HepG2 (cell line): ENCODE results near the gene ROMO1. TPM values are rescaled to one million over a fixed set of nuclear protein-coding genes. Genes with fewer than 3 reads are reported as not detected.

Experiments
- CHD4 ChIP-seq: fragments of 200-600 bp; sonication (generic); IDR thresholded peaks from 2 replicates; pipeline ENCODE4 v1.7.0; 2017; ENCODE audit warnings: mild to moderate bottlenecking, low read length, borderline replicate concordance
- DNMT3B ChIP-seq: conservative IDR thresholded peaks from 2 replicates; pipeline ENCODE4 v1.6.1; 2016; ENCODE audit warnings: missing biosample characterization, control low read depth
- EHMT2 ChIP-seq: fragments of 200-600 bp; sonication (generic); IDR thresholded peaks from 2 replicates; pipeline ENCODE4 v1.7.0; 2017; ENCODE audit warnings: antibody characterized with exemption, low read depth, low read length, borderline replicate concordance
- ELF1 ChIP-seq: sonication (generic); formaldehyde crosslinking; IDR thresholded peaks from 2 replicates; pipeline ENCODE4 v1.4.0; 2020; ENCODE audit warnings: missing genetic modification reagents
- FOXO1 ChIP-seq: sonication (generic); formaldehyde crosslinking; IDR thresholded peaks from 2 replicates; pipeline ENCODE4 v1.4.0; 2020; ENCODE audit warnings: missing genetic modification reagents
- HNF4G ChIP-seq, 2 experiments: sonication (generic) in 1 of 2; formaldehyde crosslinking in 1 of 2; IDR thresholded peaks; 2 replicates each; pipeline versions ENCODE4 v1.4.0 to v1.6.1; 2011 to 2020; ENCODE audit warnings: borderline replicate concordance in 2 of 2, low read depth in 2 of 2, mild to moderate bottlenecking in 2 of 2, low read length in 1 of 2, missing genetic modification reagents in 1 of 2, moderate library complexity in 1 of 2
- HNRNPL ChIP-seq: fragments of 200-400 bp; formaldehyde crosslinking; IDR thresholded peaks from 2 replicates; pipeline ENCODE4 v1.6.1; 2017; ENCODE audit warnings: mild to moderate bottlenecking, low read depth, low read length
- MXI1 ChIP-seq: IDR thresholded peaks from 3 replicates; pipeline ENCODE4 v1.6.1; 2012; ENCODE audit warnings: low read depth, low read length, inconsistent platforms, borderline replicate concordance
- NAIF1 ChIP-seq: sonication (generic); formaldehyde crosslinking; IDR thresholded peaks from 2 replicates; pipeline ENCODE4 v1.5.0; 2020; ENCODE audit warnings: mild to moderate bottlenecking, missing genetic modification reagents, borderline replicate concordance
- PHF5A ChIP-seq: IDR thresholded peaks from one replicate; pipeline ENCODE4 v1.6.1; 2018; ENCODE audit warnings: low read depth, missing genetic modification reagents; ENCODE audit not compliant: unreplicated experiment
- POLR2A ChIP-seq, 2 experiments: IDR thresholded peaks; 2 replicates each; pipeline ENCODE4 v1.6.1; 2011; ENCODE audit warnings: low read depth in 2 of 2, low read length in 2 of 2, mild to moderate bottlenecking in 1 of 2, moderate library complexity in 1 of 2; ENCODE audit not compliant: insufficient read depth in 1 of 2
- POLR2AphosphoS2 ChIP-seq: IDR thresholded peaks from 2 replicates; pipeline ENCODE4 v1.6.1; 2011; ENCODE audit warnings: low read depth, low read length, improper control_type of control experiment
- POLR2AphosphoS5 ChIP-seq: IDR thresholded peaks from 2 replicates; pipeline ENCODE4 v1.6.1; 2012; ENCODE audit warnings: low read depth, low read length
- RAD21 ChIP-seq: fragments of 450-650 bp; formaldehyde crosslinking; IDR thresholded peaks from 2 replicates; pipeline ENCODE4 v1.5.0; 2020; ENCODE audit warnings: mild to moderate bottlenecking
- RELA ChIP-seq: sonication (generic); formaldehyde crosslinking; IDR thresholded peaks from 2 replicates; pipeline ENCODE4 v1.4.0; 2020; ENCODE audit warnings: missing genetic modification reagents
- SMARCC2 ChIP-seq: fragments of 450-650 bp; IDR thresholded peaks from 2 replicates; pipeline ENCODE4 v1.6.1; 2017; ENCODE audit warnings: antibody characterized with exemption, mild to moderate bottlenecking
- SMYD3 ChIP-seq: sonication (generic); formaldehyde crosslinking; IDR thresholded peaks from 2 replicates; pipeline ENCODE4 v1.8.1; 2023; ENCODE audit warnings: mild to moderate bottlenecking, missing genetic modification reagents
- SOX13 ChIP-seq, 3 experiments: fragments of 450-650 bp in 1 of 3; sonication (generic) in 1 of 3; formaldehyde crosslinking in 1 of 3; IDR thresholded peaks in 2 of 3; conservative IDR thresholded peaks in 1 of 3; 2 replicates each; pipeline versions ENCODE4 v1.5.0 to v1.6.1; 2016 to 2020; ENCODE audit warnings: antibody characterized with exemption in 1 of 3, mild to moderate bottlenecking in 1 of 3, missing compliant biosample characterization in 1 of 3, missing genetic modification reagents in 1 of 3, moderate library complexity in 1 of 3
- SUZ12 ChIP-seq: fragments of 150-350 bp; IDR thresholded peaks from 2 replicates; pipeline ENCODE4 v1.6.1; 2014; ENCODE audit warnings: low read depth, low read length
- TAF1 ChIP-seq: sonication (generic); formaldehyde crosslinking; IDR thresholded peaks from 2 replicates; pipeline ENCODE4 v1.4.0; 2020; ENCODE audit warnings: missing genetic modification reagents
- ZFP36L1 ChIP-seq: sonication (generic); formaldehyde crosslinking; IDR thresholded peaks from 2 replicates; pipeline ENCODE4 v1.8.0; 2022; ENCODE audit warnings: mild to moderate bottlenecking, missing genetic modification reagents, moderate library complexity
- ZNF510 ChIP-seq: sonication (generic); formaldehyde crosslinking; IDR thresholded peaks from 2 replicates; pipeline ENCODE4 v1.4.0; 2020; ENCODE audit warnings: low read depth, mild to moderate bottlenecking, missing genetic modification reagents
- ZNF672 ChIP-seq: sonication (generic); formaldehyde crosslinking; IDR thresholded peaks from 2 replicates; pipeline ENCODE4 v1.8.1; 2022; ENCODE audit warnings: missing genetic modification reagents
- ZSCAN20 ChIP-seq: sonication (generic); formaldehyde crosslinking; IDR thresholded peaks from 2 replicates; pipeline ENCODE4 v1.4.0; 2020; ENCODE audit warnings: missing genetic modification reagents, mild to moderate bottlenecking, borderline replicate concordance
- polyA plus RNA-seq, 8 experiments: library from polyadenylated mRNA; depleted of rRNA in 3 of 8; stranded (reverse) in 7 of 8; unstranded in 1 of 8; fragments of >200 nt; fragmentation: Illumina TruSeq in 4 of 8; extraction: Trizol in 4 of 8; gene quantifications; 2 replicates each; pipeline versions ENCODE4 v1.2.1 to v1.2.3, GENCODE V29; 2011 to 2016; ENCODE audit warnings: low read depth in 4 of 8, missing spikeins in 1 of 8, mixed read lengths in 1 of 8; ENCODE audit not compliant: insufficient read depth in 1 of 8
- total RNA-seq, 5 experiments: library from RNA; depleted of rRNA; stranded (reverse); fragments of >200 nt; fragmentation: Illumina TruSeq; extraction: Trizol; gene quantifications; 2 replicates each; pipeline ENCODE4 v1.2.3, GENCODE V29; 2016; ENCODE audit warnings: low read depth in 1 of 5
- TF ChIP-seq, protein P1 (sequence below): sonication (generic); formaldehyde crosslinking; IDR thresholded peaks from 2 replicates; pipeline ENCODE4 v1.8.0; 2022; ENCODE audit warnings: mild to moderate bottlenecking, missing genetic modification reagents, moderate library complexity
- TF ChIP-seq, protein P2 (sequence below): sonication (generic); formaldehyde crosslinking; conservative IDR thresholded peaks from 2 replicates; pipeline ENCODE4 v1.8.1; 2023; ENCODE audit warnings: missing genetic modification reagents
- TF ChIP-seq, protein P3 (sequence below): sonication (generic); formaldehyde crosslinking; IDR thresholded peaks from 2 replicates; pipeline ENCODE4 v1.5.0; 2020; ENCODE audit warnings: missing genetic modification reagents

Gene ROMO1
- total and polyA plus RNA-seq, 2 of the 13 experiments (the other 11 are each of a cell fraction or from before 2014, with no cell fraction given) = 636 to 755 TPM

DNA sequence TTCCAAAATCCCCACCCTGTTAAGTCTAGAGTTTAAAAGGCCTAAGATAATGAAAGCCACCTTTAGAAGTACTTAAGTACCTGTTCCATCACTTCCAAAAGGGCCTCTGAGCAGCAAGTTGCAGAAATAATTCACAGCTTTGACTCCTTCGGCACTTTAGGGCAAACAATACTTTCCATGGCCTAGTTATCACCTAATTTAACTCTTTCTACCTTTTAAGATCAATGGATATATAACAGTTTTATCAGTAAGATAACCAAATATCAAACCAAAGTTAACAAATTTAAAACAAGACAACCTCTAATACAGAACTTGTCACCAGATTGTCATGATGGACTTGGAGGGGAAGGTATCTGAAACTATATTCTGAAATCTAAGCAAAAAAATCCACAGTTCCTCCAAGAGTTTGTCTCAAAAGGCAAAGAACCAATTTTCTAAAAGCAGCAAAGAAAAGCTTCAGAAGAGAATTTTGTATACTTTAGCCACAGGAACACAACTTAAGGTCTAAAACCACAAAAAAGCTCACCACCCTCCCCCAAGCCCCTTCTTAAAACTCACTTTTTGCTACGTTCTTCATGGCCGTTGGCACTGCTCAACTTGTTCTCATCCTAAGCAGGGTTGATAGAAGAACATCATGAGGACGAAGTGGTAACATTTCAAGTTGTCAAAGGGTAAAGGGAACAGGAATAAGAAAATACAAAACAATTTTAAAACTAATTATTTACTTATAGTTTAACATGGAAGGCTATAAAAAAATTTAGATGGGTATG lies 39.4 kb downstream of the ROMO1 start (continued):
- TF ChIP-seq SMARCC2 = 0 out of 2 replicates have a peak, but pooled peaks have one; percentile 6
- TF ChIP-seq SUZ12 = no peak
- peak in 1 of 2 experiments; percentile 18; a peak in 1 of 4 replicates for TF ChIP-seq POLR2A (IDR thresholded peaks at IDR 0.05; ENCODE audit: insufficient read depth in 1 of 2, low read depth in 2 of 2, low read length in 2 of 2)
- TF ChIP-seq HNRNPL = peak; percentile 37; the same call in 1 of the 2 replicates
- TF ChIP-seq POLR2AphosphoS2 = peak; percentile 41; the same call in 1 of the 2 replicates
- TF ChIP-seq ELF1 = no peak
- TF ChIP-seq, protein P1, sequence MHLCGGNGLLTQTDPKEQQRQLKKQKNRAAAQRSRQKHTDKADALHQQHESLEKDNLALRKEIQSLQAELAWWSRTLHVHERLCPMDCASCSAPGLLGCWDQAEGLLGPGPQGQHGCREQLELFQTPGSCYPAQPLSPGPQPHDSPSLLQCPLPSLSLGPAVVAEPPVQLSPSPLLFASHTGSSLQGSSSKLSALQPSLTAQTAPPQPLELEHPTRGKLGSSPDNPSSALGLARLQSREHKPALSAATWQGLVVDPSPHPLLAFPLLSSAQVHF (CRISPR knock-in tag) = 0 out of 2 replicates have a peak, but pooled peaks have one; percentile 32
- 0 out of 2 replicates have a peak, but pooled peaks have one; percentile 5 for TF ChIP-seq ZSCAN20 (CRISPR knock-in tag)
- TF ChIP-seq SOX13 (IDR thresholded peaks at IDR 0.05) = no peak
- 0 out of 4 replicates have a peak, but pooled peaks of 1 of the 2 experiments have one; percentile 20 for TF ChIP-seq SOX13 (CRISPR knock-in tag; conservative IDR thresholded peaks at IDR 0.05 in 1 of 2, IDR thresholded peaks at IDR 0.05 in 1 of 2)
- TF ChIP-seq ZNF510 (CRISPR knock-in tag) = 0 out of 2 replicates have a peak, but pooled peaks have one; percentile 32
- TF ChIP-seq ZFP36L1 (CRISPR knock-in tag) = 0 out of 2 replicates have a peak, but pooled peaks have one; percentile 50
- no peak for TF ChIP-seq ZNF672 (CRISPR knock-in tag)
- TF ChIP-seq POLR2AphosphoS5 = no peak
- 0 out of 2 replicates have a peak, but pooled peaks have one; percentile 18 for TF ChIP-seq RAD21
- no peak for TF ChIP-seq PHF5A
- peak; percentile 11; the same call in 1 of the 2 replicates for TF ChIP-seq DNMT3B (CRISPR knock-in tag)
- TF ChIP-seq HNF4G (IDR thresholded peaks at IDR 0.05; ENCODE audit: borderline replicate concordance, low read depth, low read length) = no peak
- TF ChIP-seq HNF4G (CRISPR knock-in tag; IDR thresholded peaks at IDR 0.05; ENCODE audit: borderline replicate concordance, low read depth) = no peak
- TF ChIP-seq MXI1 = 0 out of 3 replicates have a peak, but pooled peaks have one; percentile 5
- TF ChIP-seq, protein P2, sequence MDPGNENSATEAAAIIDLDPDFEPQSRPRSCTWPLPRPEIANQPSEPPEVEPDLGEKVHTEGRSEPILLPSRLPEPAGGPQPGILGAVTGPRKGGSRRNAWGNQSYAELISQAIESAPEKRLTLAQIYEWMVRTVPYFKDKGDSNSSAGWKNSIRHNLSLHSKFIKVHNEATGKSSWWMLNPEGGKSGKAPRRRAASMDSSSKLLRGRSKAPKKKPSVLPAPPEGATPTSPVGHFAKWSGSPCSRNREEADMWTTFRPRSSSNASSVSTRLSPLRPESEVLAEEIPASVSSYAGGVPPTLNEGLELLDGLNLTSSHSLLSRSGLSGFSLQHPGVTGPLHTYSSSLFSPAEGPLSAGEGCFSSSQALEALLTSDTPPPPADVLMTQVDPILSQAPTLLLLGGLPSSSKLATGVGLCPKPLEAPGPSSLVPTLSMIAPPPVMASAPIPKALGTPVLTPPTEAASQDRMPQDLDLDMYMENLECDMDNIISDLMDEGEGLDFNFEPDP (CRISPR knock-in tag) = no peak
- no peak for TF ChIP-seq CHD4
- no peak for TF ChIP-seq NAIF1 (CRISPR knock-in tag)
- TF ChIP-seq, protein P3, sequence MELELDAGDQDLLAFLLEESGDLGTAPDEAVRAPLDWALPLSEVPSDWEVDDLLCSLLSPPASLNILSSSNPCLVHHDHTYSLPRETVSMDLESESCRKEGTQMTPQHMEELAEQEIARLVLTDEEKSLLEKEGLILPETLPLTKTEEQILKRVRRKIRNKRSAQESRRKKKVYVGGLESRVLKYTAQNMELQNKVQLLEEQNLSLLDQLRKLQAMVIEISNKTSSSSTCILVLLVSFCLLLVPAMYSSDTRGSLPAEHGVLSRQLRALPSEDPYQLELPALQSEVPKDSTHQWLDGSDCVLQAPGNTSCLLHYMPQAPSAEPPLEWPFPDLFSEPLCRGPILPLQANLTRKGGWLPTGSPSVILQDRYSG (CRISPR knock-in tag) = peak; percentile 46; the same call in 1 of the 2 replicates
- TF ChIP-seq SMYD3 (CRISPR knock-in tag) = peak; percentile 86; the same call in 1 of the 2 replicates
- TF ChIP-seq FOXO1 = no peak
- TF ChIP-seq EHMT2 = 0 out of 2 replicates have a peak, but pooled peaks have one; percentile 7
- TF ChIP-seq TAF1 (CRISPR knock-in tag) = no peak
- TF ChIP-seq RELA (CRISPR knock-in tag) = no peak
